ENCODE measurements around the gene ZNF841. TPM values are rescaled to one million over a fixed set of nuclear protein-coding genes. Genes with fewer than 3 reads are reported as not detected.

ZNF841 gene
- total RNA-seq, 1 experiment from 2014 or later: 0.10 TPM

DNA sequence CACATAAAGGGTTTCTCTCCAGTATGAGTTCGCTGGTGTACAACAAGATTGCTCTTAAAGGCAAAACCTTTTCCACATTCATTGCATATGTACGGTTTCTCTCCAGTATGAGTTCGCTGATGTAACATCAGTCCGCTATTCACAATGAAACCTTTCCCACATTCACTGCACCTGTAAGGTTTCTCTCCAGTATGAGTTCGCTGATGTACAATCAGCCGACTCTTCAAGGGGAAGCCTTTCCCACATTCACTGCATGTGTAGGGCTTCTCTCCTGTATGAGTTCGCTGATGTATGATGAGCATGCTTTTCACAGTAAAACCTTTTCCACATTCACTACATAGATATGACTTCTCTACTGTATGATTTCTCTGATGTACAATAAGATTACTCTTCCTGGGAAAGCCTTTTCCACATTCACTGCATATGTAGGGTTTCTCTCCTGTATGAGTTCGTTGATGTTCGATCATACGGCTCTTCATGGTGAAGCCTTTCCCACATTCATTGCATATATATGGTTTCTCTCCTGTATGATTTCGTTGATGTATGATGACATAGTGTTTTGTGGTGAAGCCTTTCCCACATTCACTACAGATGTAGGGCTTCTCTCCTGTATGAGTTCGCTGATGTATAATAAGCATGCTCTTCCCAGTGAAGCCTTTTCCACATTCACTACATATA is 61.4 kb downstream of the ZNF841 start:
- DNase-seq (ENCODE audit: low read depth, low spot score) (no peak), ATAC-seq (no peak)
- BruUV-seq (replicated peaks): no TSS peak
- Histone ChIP-seq H3K9me2 (ENCODE audit: insufficient read depth) (no peaks in the 10 kb centered on the region), H3K36me3 (ENCODE audit: control insufficient read depth in 1 of 2, insufficient read depth in 2 of 2, low read length in 2 of 2) (no peaks in the 10 kb centered on the region), H4K20me1 (ENCODE audit: insufficient read depth) (no peaks in the 10 kb centered on the region), H3K9me3 (ENCODE audit: control insufficient read depth in 1 of 2, insufficient read depth in 1 of 2, low read depth in 1 of 2, low read length in 2 of 2) (peaks cover 29 to 40% of the 10 kb centered on the region in 2 experiments; a peak in 2 of 4 replicates), H3K79me2 (ENCODE audit: insufficient read depth, low read length) (no peaks in the 10 kb centered on the region), H3K27me3 (ENCODE audit: insufficient read depth, low read length) (no peaks in the 10 kb centered on the region), H2AFZ (ENCODE audit: low read depth, low read length, poor library complexity, severe bottlenecking) (no peak overlapping the region), H3K4me1 (ENCODE audit: control insufficient read depth in 1 of 2, insufficient read depth in 2 of 2, low read length in 2 of 2) (no peaks in the 10 kb centered on the region), H3K27ac (ENCODE audit: low read depth, low read length) (no peak overlapping the region), H3K4me3 (replicated peaks in 1 of 2; ENCODE audit: low read depth in 1 of 2, low read length in 2 of 2) (no peak overlapping the region), H3K9ac (ENCODE audit: low read length) (no peak overlapping the region), H3K4me2 (ENCODE audit: low read length) (no peak overlapping the region)
- intact Hi-C loops (cut with micrococcal nuclease): no loop called here
- ChIA-PET POLR2A (no interaction called here), RAD21 (ENCODE audit: low non-redundant PET in 1 of 2, low total read pairs in 2 of 2, uncharacterized antibody in 2 of 2, unreplicated experiment in 2 of 2) (no interaction called here), CTCF (no interaction called here)
- TF ChIP-seq, protein P1, sequence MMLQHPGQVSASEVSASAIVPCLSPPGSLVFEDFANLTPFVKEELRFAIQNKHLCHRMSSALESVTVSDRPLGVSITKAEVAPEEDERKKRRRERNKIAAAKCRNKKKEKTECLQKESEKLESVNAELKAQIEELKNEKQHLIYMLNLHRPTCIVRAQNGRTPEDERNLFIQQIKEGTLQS (IDR thresholded peaks at IDR 0.05): no peak
- TF ChIP-seq SP1 (IDR thresholded peaks at IDR 0.05; ENCODE audit: low read depth): no peak
- TF ChIP-seq, protein P2, sequence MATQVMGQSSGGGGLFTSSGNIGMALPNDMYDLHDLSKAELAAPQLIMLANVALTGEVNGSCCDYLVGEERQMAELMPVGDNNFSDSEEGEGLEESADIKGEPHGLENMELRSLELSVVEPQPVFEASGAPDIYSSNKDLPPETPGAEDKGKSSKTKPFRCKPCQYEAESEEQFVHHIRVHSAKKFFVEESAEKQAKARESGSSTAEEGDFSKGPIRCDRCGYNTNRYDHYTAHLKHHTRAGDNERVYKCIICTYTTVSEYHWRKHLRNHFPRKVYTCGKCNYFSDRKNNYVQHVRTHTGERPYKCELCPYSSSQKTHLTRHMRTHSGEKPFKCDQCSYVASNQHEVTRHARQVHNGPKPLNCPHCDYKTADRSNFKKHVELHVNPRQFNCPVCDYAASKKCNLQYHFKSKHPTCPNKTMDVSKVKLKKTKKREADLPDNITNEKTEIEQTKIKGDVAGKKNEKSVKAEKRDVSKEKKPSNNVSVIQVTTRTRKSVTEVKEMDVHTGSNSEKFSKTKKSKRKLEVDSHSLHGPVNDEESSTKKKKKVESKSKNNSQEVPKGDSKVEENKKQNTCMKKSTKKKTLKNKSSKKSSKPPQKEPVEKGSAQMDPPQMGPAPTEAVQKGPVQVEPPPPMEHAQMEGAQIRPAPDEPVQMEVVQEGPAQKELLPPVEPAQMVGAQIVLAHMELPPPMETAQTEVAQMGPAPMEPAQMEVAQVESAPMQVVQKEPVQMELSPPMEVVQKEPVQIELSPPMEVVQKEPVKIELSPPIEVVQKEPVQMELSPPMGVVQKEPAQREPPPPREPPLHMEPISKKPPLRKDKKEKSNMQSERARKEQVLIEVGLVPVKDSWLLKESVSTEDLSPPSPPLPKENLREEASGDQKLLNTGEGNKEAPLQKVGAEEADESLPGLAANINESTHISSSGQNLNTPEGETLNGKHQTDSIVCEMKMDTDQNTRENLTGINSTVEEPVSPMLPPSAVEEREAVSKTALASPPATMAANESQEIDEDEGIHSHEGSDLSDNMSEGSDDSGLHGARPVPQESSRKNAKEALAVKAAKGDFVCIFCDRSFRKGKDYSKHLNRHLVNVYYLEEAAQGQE (IDR thresholded peaks at IDR 0.05; ENCODE audit: low read depth): no peak
- no peak for TF ChIP-seq ZFX (IDR thresholded peaks at IDR 0.05)
- TF ChIP-seq EZH2phosphoT487 (IDR thresholded peaks at IDR 0.05; ENCODE audit: borderline replicate concordance): no peak
- no peak for TF ChIP-seq TCF7L2 (IDR thresholded peaks at IDR 0.05; ENCODE audit: borderline replicate concordance, extremely low read depth, insufficient read depth, insufficient read length)
- TF ChIP-seq POLR2AphosphoS5 (IDR thresholded peaks at IDR 0.05; ENCODE audit: low read depth, low read length): no peak
- no peak for TF ChIP-seq EZH2 (IDR thresholded peaks at IDR 0.05)
- TF ChIP-seq, protein P3, sequence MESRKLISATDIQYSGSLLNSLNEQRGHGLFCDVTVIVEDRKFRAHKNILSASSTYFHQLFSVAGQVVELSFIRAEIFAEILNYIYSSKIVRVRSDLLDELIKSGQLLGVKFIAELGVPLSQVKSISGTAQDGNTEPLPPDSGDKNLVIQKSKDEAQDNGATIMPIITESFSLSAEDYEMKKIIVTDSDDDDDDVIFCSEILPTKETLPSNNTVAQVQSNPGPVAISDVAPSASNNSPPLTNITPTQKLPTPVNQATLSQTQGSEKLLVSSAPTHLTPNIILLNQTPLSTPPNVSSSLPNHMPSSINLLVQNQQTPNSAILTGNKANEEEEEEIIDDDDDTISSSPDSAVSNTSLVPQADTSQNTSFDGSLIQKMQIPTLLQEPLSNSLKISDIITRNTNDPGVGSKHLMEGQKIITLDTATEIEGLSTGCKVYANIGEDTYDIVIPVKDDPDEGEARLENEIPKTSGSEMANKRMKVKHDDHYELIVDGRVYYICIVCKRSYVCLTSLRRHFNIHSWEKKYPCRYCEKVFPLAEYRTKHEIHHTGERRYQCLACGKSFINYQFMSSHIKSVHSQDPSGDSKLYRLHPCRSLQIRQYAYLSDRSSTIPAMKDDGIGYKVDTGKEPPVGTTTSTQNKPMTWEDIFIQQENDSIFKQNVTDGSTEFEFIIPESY (IDR thresholded peaks at IDR 0.05; ENCODE audit: extremely low read depth, insufficient replicate concordance, low read length): no peak
